K562 (cell line): ENCODE data around the gene ANKRD60. TPM values are rescaled to one million over a fixed set of nuclear protein-coding genes. Genes with fewer than 3 reads are reported as not detected.

Source experiments
- ATAC-seq: fragments of 200-7000 bp; cut with Tn5 transposase; 3 replicates; pipeline ENCODE4 v1.9.1; 2020; ENCODE audit warnings: moderate library complexity
- BruUV-seq: library from RNA; stranded (reverse); fragments of 400-500 nt; replicated peaks from 2 replicates; lab custom pipeline; 2021; lab: Mats Ljungman, UMichigan
- CTCF ChIA-PET: fragments of 300-600 bp; formaldehyde crosslinking; extraction: SDS; loops from one replicate; lab custom pipeline; 2021; ENCODE audit warnings: low intra/inter-chr PET ratio; lab: Yijun Ruan, JAX
- POLR2A ChIA-PET: fragments of 300-600, 350-650 bp; sonication (Branson Sonifier 250); formaldehyde crosslinking; extraction: SDS; loops from one replicate; lab custom pipeline; 2021; ENCODE audit warnings: antibody characterized with exemption, inconsistent platforms; lab: Yijun Ruan, JAX
- DNase-seq, 4 experiments: peaks; one replicate each; pipeline versions ENCODE4 v3.0.0 to v3.0.0-alpha.2; 2011 to 2018; ENCODE audit warnings: low spot score in 3 of 4, mixed read lengths in 3 of 4; ENCODE audit errors: extremely low read depth in 1 of 4
- FAIRE-seq: peaks from 2 replicates; lab custom pipeline; 2011; peaks lifted over from hg19 to GRCh38; lab: Jason Lieb, UNC
- H2AFZ ChIP-seq: 2 replicates; pipeline ENCODE4 v1.6.0; 2011; ENCODE audit warnings: low read depth, low read length, control low read depth, inconsistent platforms
- H3K27ac ChIP-seq: fragments of 200-600 bp; 3 replicates; pipeline ENCODE4 v1.8.0; 2011; ENCODE audit warnings: low read depth, mild to moderate bottlenecking, control low read depth, inconsistent platforms, low read length, moderate library complexity, mixed read lengths; ENCODE audit errors: extremely low read depth
- H3K27me3 ChIP-seq, 2 experiments: fragments of 300-600 bp in 1 of 2; 2 replicates in 1 of 2; 3 replicates in 1 of 2; pipeline versions ENCODE4 v1.6.0 to v1.8.0; 2011; ENCODE audit warnings: inconsistent platforms in 2 of 2, low read length in 2 of 2, mild to moderate bottlenecking in 1 of 2, mixed read lengths in 1 of 2, moderate library complexity in 1 of 2; ENCODE audit not compliant: control insufficient read depth in 2 of 2, insufficient read depth in 2 of 2
- H3K36me3 ChIP-seq: fragments of 300-600 bp; 3 replicates; pipeline ENCODE4 v1.8.0; 2011; ENCODE audit warnings: mild to moderate bottlenecking, low read length, inconsistent platforms; ENCODE audit not compliant: control insufficient read depth, insufficient read depth
- H3K4me1 ChIP-seq, 2 experiments: fragments of 200-600 bp in 1 of 2; replicated peaks in 1 of 2; 2 replicates in 1 of 2; 3 replicates in 1 of 2; pipeline versions ENCODE4 v1.5.1 to v1.8.0; 2011; ENCODE audit warnings: inconsistent platforms in 2 of 2, low read length in 2 of 2, mild to moderate bottlenecking in 1 of 2, mixed read lengths in 1 of 2, moderate library complexity in 1 of 2; ENCODE audit not compliant: control insufficient read depth in 2 of 2, insufficient read depth in 2 of 2
- H3K4me2 ChIP-seq: 2 replicates; pipeline ENCODE4 v1.6.1; 2011; ENCODE audit warnings: low read length, control low read depth, inconsistent platforms, mixed read lengths; ENCODE audit not compliant: insufficient read depth
- H3K4me3 ChIP-seq: fragments of 200-600 bp; sonication (generic), shearing (Covaris generic); 2 replicates; pipeline ENCODE4 v1.5.1; 2016; ENCODE audit warnings: control low read depth, inconsistent platforms
- H3K79me2 ChIP-seq: fragments of 200-600 bp; 3 replicates; pipeline ENCODE4 v1.8.0; 2011; ENCODE audit warnings: low read length, inconsistent platforms; ENCODE audit not compliant: control insufficient read depth, insufficient read depth
- H3K9ac ChIP-seq, 2 experiments: 2 replicates each; pipeline versions ENCODE4 v1.6.0 to v1.6.1; 2011; ENCODE audit warnings: low read depth in 2 of 2, low read length in 2 of 2, control low read depth in 1 of 2, inconsistent platforms in 1 of 2, mild to moderate bottlenecking in 1 of 2, mixed read lengths in 1 of 2; ENCODE audit not compliant: insufficient read depth in 1 of 2
- H3K9me1 ChIP-seq: one replicate; pipeline ENCODE4 v1.6.0; 2011; ENCODE audit warnings: inconsistent platforms, mild to moderate bottlenecking, low read length, moderate library complexity; ENCODE audit not compliant: control insufficient read depth, insufficient read depth
- H3K9me3 ChIP-seq: replicated peaks from 2 replicates; pipeline ENCODE4 v1.5.1; 2011; ENCODE audit warnings: low read depth, low read length, inconsistent platforms; ENCODE audit not compliant: control insufficient read depth, insufficient read depth
- H4K20me1 ChIP-seq: replicated peaks from 2 replicates; pipeline ENCODE4 v1.6.1; 2011; ENCODE audit warnings: low read length, inconsistent platforms, mixed read lengths; ENCODE audit not compliant: control insufficient read depth, insufficient read depth
- CLOCK ChIP-seq: fragments of 250-450 bp; sonication (Bioruptor Pico); IDR thresholded peaks from 2 replicates; pipeline ENCODE4 v1.4.0; 2020; ENCODE audit warnings: mild to moderate bottlenecking, moderate library complexity, borderline replicate concordance
- ELF1 ChIP-seq: fragments of 200-800 bp; sonication (Bioruptor generic); IDR thresholded peaks from 2 replicates; pipeline ENCODE4 v1.6.1; 2016; ENCODE audit warnings: missing genetic modification characterization, missing compliant biosample characterization
- KAT2B ChIP-seq: IDR thresholded peaks from one replicate; pipeline ENCODE4 v1.6.1; 2012; ENCODE audit warnings: low read depth, mild to moderate bottlenecking, control low read depth, inconsistent platforms, low read length, moderate library complexity
- MEF2D ChIP-seq: conservative IDR thresholded peaks from 2 replicates; pipeline ENCODE4 v1.6.1; 2016; ENCODE audit warnings: low read depth, missing genetic modification characterization, missing compliant biosample characterization
- RERE ChIP-seq: sonication (generic); formaldehyde crosslinking; IDR thresholded peaks from 2 replicates; pipeline ENCODE4 v1.8.0; 2023; ENCODE audit warnings: missing genetic modification reagents, mild to moderate bottlenecking, borderline replicate concordance
- ZNF551 ChIP-seq: fragments of 250-450 bp; sonication (Bioruptor Pico); IDR thresholded peaks from 2 replicates; pipeline ENCODE4 v1.5.0; 2021; ENCODE audit warnings: mild to moderate bottlenecking, moderate library complexity
- in situ Hi-C: fragments of 300-500 bp; cut with MboI; formaldehyde crosslinking; loops from 4 replicates; pipeline ENCODE4 v1.15.0; 2018; ENCODE audit warnings: inconsistent platforms, mixed read lengths
- intact Hi-C: fragments of 100-400 bp; cut with micrococcal nuclease; formaldehyde crosslinking; loops from 2 replicates; pipeline ENCODE4 v1.14.2; 2022
- polyA plus RNA-seq, 8 experiments: library from polyadenylated mRNA; depleted of rRNA in 4 of 8; stranded (reverse) in 5 of 8; unstranded in 3 of 8; fragments of >200 nt; fragmentation: Nextera tagmentation in 2 of 8; fragmentation: Illumina TruSeq in 1 of 8; extraction: Ambion mirVana in 2 of 8; extraction: Trizol in 1 of 8; gene quantifications; 2 replicates each; pipeline versions ENCODE4 v1.2.1 to v1.2.3, GENCODE V29; 2011 to 2014; ENCODE audit warnings: inconsistent platforms in 1 of 8, missing spikeins in 1 of 8
- total RNA-seq, 7 experiments: library from RNA; depleted of rRNA in 6 of 7; stranded (reverse); fragments of >200 nt in 6 of 7; fragmentation: Illumina TruSeq in 2 of 7; extraction: Trizol in 2 of 7; gene quantifications; 2 replicates each; pipeline versions ENCODE4 v1.2.1 to v1.2.3, GENCODE V29; 2011 to 2021; ENCODE audit warnings: low replicate concordance in 1 of 7

ANKRD60 gene
- total and polyA plus RNA-seq, 9 of the 15 experiments (the other 6 are each of a cell fraction or from before 2014, with no cell fraction given), result not detected

DNA sequence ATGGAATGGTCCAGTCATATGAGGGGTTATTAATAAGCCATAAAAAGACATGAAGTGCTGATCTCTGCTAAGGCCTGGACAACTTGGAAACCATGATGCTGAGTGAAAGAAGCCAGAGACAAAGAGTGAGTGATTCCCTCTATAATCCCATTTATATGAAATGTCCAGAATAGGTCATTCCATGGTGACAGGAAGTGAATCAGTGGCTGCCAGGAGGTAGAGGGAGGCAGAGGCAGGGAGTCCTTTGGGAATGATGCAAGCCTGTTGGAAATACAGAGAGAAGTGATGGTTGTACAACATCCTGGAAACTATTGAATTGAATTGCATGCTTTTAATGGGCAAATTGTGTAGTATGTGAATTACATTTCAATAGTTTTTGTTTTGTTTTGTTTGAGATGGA is 26.4 kb downstream of the ANKRD60 start:
- H3K4me1 ChIP-seq, result peaks cover 0 to under 1% of the 10 kb centered on the region in 2 experiments; a peak in 1 of 5 replicates
- DNase-seq, result no peak
- no peak for FAIRE-seq
- H3K79me2 ChIP-seq, result no peaks in the 10 kb centered on the region
- TF ChIP-seq CLOCK (no peak), MEF2D (tag) (no peak), ELF1 (no peak), KAT2B (no peak), ZNF551 (CRISPR knock-in tag) (no peak), RERE (CRISPR knock-in tag) (no peak)
- CTCF ChIA-PET, result no interaction called here
- no peak overlapping the region for H3K9ac ChIP-seq
- no peaks in the 10 kb centered on the region for H3K9me1 ChIP-seq
- no TSS peak for BruUV-seq
- POLR2A ChIA-PET, result interaction anchor here (0.6 kb wide), 1 partner anchor 547 kb away, joined by 3 read pairs; no protein-coding TSS in a partner anchor
- no peak overlapping the region for H3K27ac ChIP-seq
- H3K27me3 ChIP-seq, result peaks cover 24 to 59% of the 10 kb centered on the region in 2 experiments; a peak in 4 of 5 replicates
- no peaks in the 10 kb centered on the region for H3K9me3 ChIP-seq
- no peak overlapping the region for H3K4me3 ChIP-seq
- intact Hi-C loops (no loop called here), in situ Hi-C loops (loop anchor here (10.0 to 25.0 kb wide), 3 partner anchors 590 to 815 kb away; partner anchors contain the start of genes CTCFL, RBM38 and ZBP1)
- no peak overlapping the region for H2AFZ ChIP-seq
- no peak for ATAC-seq
- no peak overlapping the region for H3K4me2 ChIP-seq
- H3K36me3 ChIP-seq, result no peaks in the 10 kb centered on the region
- 0 out of 2 replicates have a peak, but pooled peaks cover 5% of the 10 kb centered on the region for H4K20me1 ChIP-seq
